ENCODE results near the gene RBBP5. TPM values are rescaled to one million over a fixed set of nuclear protein-coding genes. Genes with fewer than 3 reads are reported as not detected.

RBBP5 gene
- polyA plus RNA-seq, 3 donors = 4.9 to 10.2 (median 8.1) TPM

DNA sequence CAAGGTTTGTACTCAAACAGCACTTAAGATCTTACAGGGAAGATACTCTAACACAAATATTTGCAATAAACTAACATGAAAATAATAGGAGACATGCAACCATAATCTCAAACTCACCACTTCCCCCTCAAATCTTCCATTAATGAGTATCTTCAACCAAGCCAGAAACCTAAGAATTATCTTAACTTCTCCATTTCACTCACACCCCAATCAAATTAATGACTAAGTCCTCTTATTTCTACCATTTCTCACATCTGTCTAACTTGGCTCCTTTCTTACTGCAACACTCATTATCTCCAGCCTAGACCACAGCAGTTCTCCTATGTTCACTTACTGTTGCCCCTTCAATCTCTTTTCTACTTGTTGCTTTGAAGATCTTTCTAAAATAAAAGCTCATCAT lies 10.4 kb downstream of the RBBP5 start:
- Histone ChIP-seq H2AFZ (ENCODE audit: insufficient read depth, low read depth, low read length, poor library complexity, severe bottlenecking) (no peak overlapping the region), H3K9me3 (replicated peaks in 1 of 2; ENCODE audit: control insufficient read depth in 1 of 2, insufficient read depth in 1 of 2, low read length in 2 of 2) (no peaks in the 10 kb centered on the region), H3K27ac (ENCODE audit: low read depth in 1 of 2, low read length in 2 of 2) (peak overlapping the region in 1 of 2 donors; percentile 3), H3K9ac (ENCODE audit: insufficient read depth, low read length, poor library complexity, severe bottlenecking) (no peak overlapping the region), H3K27me3 (ENCODE audit: control insufficient read depth in 2 of 2, insufficient read depth in 2 of 2, low read length in 2 of 2) (no peaks in the 10 kb centered on the region), H3K4me2 (replicated peaks; ENCODE audit: extremely low read depth, low read length, poor library complexity, severe bottlenecking) (no peak overlapping the region), H3K79me2 (ENCODE audit: insufficient read depth, low read length) (peaks cover 15% of the 10 kb centered on the region), H4K20me1 (ENCODE audit: insufficient read depth, low read length) (peaks cover 6% of the 10 kb centered on the region), H3K4me1 (ENCODE audit: control insufficient read depth in 1 of 2, insufficient read depth in 2 of 2, low read length in 2 of 2) (no peaks in the 10 kb centered on the region), H3K36me3 (replicated peaks in 1 of 2; ENCODE audit: control insufficient read depth in 1 of 2, insufficient read depth in 2 of 2, low read length in 2 of 2) (peaks cover 68 to 93% of the 10 kb centered on the region in 2 donors), H3K4me3 (replicated peaks in 1 of 3; ENCODE audit: low read depth in 2 of 3, low read length in 3 of 3) (no peak overlapping the region)
- Mint-ChIP-seq H3K4me1 (no peaks in the 10 kb centered on the region), H3K9me3 (peaks cover 0 to 3% (median 0%) of the 10 kb centered on the region in 7 donors), H3K36me3 (peaks cover 53 to 78% of the 10 kb centered on the region in 2 donors), H3K27ac (no peak overlapping the region), H3K4me3 (no peak overlapping the region), H3K27me3 (ENCODE audit: low read depth in 3 of 3) (no peaks in the 10 kb centered on the region)
- intact Hi-C loops (cut with micrococcal nuclease) = no loop called here
- TF ChIP-seq, protein P1, sequence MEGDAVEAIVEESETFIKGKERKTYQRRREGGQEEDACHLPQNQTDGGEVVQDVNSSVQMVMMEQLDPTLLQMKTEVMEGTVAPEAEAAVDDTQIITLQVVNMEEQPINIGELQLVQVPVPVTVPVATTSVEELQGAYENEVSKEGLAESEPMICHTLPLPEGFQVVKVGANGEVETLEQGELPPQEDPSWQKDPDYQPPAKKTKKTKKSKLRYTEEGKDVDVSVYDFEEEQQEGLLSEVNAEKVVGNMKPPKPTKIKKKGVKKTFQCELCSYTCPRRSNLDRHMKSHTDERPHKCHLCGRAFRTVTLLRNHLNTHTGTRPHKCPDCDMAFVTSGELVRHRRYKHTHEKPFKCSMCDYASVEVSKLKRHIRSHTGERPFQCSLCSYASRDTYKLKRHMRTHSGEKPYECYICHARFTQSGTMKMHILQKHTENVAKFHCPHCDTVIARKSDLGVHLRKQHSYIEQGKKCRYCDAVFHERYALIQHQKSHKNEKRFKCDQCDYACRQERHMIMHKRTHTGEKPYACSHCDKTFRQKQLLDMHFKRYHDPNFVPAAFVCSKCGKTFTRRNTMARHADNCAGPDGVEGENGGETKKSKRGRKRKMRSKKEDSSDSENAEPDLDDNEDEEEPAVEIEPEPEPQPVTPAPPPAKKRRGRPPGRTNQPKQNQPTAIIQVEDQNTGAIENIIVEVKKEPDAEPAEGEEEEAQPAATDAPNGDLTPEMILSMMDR (IDR thresholded peaks at IDR 0.05) = no peak
- DNase-seq = no peak

DNA sequence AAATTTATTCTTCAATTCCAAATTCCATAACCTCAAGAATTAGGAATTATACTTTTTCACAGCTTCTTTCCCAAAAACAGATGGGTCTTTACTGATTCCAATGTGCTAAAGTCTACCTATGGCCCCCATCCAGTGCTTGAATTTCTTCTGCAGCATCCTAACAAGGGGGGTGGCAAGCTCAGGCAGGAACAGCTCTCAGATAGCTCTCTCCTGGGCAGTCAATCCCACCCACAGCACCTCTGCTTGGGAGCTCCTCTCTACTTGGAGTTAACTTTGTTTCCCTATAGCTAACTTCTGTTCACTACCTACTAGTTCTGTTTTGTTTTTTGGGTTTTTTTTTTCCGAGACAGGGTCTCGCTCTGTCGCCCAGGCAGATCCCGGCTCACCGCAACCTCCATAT lies 12.1 kb downstream of the RBBP5 start:
- Histone ChIP-seq H3K27ac (ENCODE audit: low read depth in 1 of 2, low read length in 2 of 2) (no peak overlapping the region), H3K9ac (ENCODE audit: insufficient read depth, low read length, poor library complexity, severe bottlenecking) (no peak overlapping the region), H3K4me1 (ENCODE audit: control insufficient read depth in 1 of 2, insufficient read depth in 2 of 2, low read length in 2 of 2) (no peaks in the 10 kb centered on the region), H2AFZ (ENCODE audit: insufficient read depth, low read depth, low read length, poor library complexity, severe bottlenecking) (no peak overlapping the region), H4K20me1 (ENCODE audit: insufficient read depth, low read length) (peaks cover 8% of the 10 kb centered on the region), H3K9me3 (replicated peaks in 1 of 2; ENCODE audit: control insufficient read depth in 1 of 2, insufficient read depth in 1 of 2, low read length in 2 of 2) (no peaks in the 10 kb centered on the region), H3K36me3 (replicated peaks in 1 of 2; ENCODE audit: control insufficient read depth in 1 of 2, insufficient read depth in 2 of 2, low read length in 2 of 2) (peaks cover 74 to 95% of the 10 kb centered on the region in 2 donors), H3K4me3 (replicated peaks in 1 of 3; ENCODE audit: low read depth in 2 of 3, low read length in 3 of 3) (no peak overlapping the region), H3K4me2 (replicated peaks; ENCODE audit: extremely low read depth, low read length, poor library complexity, severe bottlenecking) (no peak overlapping the region), H3K27me3 (ENCODE audit: control insufficient read depth in 2 of 2, insufficient read depth in 2 of 2, low read length in 2 of 2) (no peaks in the 10 kb centered on the region), H3K79me2 (ENCODE audit: insufficient read depth, low read length) (peaks cover 9% of the 10 kb centered on the region)
- WGBS (ENCODE audit: insufficient coverage) = 100% methylated on average over 2 of the region's 5 CpGs
- no peak overlapping the region for H3K4me3 Mint-ChIP-seq
- TF ChIP-seq, protein P1 (IDR thresholded peaks at IDR 0.05) = no peak
- no peaks in the 10 kb centered on the region for H3K27me3 Mint-ChIP-seq (ENCODE audit: low read depth in 3 of 3)
- H3K36me3 Mint-ChIP-seq = peaks cover 60 to 88% of the 10 kb centered on the region in 2 donors
- H3K27ac Mint-ChIP-seq = peak overlapping the region in 1 of 7 donors; percentile 25
- no peak for DNase-seq
- intact Hi-C loops (cut with micrococcal nuclease) = no loop called here
- peaks cover 0 to 3% (median 0%) of the 10 kb centered on the region in 7 donors for H3K9me3 Mint-ChIP-seq
- H3K4me1 Mint-ChIP-seq = no peaks in the 10 kb centered on the region

All from CD14-positive monocyte (primary cell).